Measurements from ENCODE around the gene CCDC77.

CCDC77 gene

DNA sequence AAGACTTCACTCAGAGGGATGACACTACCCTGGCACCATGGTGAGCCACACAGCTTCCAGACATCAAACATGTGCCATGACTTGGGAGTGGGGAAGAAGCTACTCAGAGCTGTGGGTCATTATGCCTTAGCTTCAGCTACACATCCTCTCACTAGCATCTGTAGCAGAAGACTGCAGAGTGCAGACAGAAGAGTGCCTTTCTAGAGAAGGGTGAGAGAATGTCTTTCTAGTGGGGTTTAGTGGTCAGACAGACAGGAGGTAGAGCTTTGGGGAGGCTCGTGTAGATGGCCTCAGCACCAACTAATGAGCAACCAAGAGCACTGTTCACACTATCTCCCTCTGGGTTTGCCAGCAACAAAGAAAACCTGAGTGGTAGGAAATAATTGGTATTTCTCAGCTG, 53.4 kb downstream of the CCDC77 start:
- no peak for DNase-seq

DNA sequence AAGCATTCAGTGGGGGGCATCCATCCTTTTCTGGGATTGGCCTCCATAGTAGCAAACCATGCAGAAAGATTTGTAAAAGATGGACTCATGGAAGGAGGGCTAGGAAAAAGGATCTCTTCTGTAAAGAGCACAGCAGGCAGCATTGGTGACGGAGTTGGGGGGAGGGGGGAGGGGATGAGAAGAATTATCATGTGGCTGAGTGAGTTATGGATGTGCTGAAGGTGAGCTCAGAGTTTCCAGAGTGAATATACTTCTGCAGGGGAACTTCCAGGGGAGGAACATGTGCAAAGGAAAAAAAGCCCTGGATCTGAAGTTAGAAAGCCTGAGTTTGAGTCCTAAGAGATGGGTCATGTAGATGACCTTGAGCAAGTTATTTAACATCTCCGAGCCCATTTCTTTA, 54.4 kb downstream of the CCDC77 start:
- no peak for DNase-seq

DNA sequence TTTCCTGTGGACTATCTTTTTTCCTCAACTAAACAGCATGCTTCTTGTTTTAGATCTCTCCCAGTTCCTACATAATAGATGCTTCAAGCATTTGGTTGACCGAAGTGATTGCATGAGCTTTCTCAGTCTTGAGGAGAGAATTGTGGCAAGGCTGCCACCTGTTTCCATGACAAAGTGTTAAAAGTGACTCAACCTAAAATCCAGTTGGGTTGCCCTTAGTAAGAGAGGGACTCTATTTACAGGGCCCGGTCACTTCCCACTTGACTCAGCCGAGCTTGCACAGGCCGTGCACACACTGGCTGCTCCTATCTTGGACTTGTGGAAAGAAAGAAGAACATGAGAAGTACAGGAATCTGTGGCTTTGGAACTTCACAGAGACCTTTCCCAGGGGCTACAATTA, 56.2 kb downstream of the CCDC77 start:
- no peak for DNase-seq

DNA sequence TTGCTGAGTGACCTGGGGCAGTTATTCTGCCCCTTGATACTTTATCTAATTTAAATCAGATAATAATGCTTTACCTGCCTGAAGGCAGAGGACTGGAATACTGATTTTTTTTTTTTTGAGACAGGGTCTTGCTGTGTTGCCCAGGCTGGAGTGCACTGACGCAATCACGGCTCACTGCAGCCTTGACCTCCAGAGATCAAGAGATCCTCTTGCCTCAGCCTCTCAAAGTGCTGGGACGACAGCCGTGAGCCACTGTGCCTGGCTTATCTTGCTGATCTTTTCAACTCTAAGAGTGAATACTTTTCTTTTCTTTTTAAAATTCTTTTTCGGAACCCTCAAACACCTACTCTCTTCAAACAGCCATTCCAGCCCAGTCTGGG, 57.6 kb downstream of the CCDC77 start:
- no peak for DNase-seq

DNA sequence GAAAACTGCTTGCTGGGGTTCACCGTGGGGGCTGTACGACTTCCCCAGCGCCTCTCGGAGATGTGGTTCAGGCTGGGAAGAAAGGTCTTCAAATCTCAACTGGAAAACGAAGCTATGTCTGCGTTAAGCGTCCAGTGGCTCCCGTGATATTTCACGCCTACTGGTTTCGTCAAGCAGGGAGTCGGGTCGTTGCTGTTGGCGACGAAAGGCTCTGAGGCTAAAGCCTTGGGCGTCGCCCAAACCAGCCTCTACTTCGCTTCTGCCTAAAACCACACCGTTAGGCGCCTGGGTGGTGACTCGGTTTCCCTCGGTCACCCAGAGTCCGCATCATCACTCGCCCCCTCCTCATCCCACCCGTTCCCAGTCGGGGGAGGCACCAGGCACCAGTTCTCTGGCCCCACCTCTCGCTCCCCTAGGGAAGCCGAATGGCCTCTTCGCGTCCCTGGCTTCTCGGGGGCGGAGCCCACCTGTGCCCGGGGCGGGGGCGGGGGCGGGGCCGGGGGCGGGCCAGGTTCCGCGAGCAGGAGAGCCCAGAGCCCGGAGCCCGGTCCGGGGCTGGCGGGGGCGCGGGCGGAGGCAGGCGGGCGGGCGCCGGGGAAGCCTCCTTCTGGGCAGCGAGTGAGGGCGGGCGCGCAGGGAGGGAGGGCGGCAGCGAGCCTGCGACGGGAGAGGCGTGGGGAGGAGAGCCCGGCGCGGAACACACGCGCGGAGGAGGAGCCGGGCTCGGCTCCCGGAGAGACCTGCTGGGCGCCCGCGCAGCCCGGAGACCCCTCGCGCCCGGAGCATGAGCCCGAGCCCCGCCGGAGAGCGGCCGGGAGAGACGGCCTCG, 58.2 kb downstream of the CCDC77 start, which contains the start of gene B4GALNT3:
TSS of gene B4GALNT3 (plus strand) at position 510 of the 829 bp plus-strand sequence. CDS start 438 bp downstream, outside the sequence.
- DNase-seq: peak in 1 of 4 experiments; percentile 9

DNA sequence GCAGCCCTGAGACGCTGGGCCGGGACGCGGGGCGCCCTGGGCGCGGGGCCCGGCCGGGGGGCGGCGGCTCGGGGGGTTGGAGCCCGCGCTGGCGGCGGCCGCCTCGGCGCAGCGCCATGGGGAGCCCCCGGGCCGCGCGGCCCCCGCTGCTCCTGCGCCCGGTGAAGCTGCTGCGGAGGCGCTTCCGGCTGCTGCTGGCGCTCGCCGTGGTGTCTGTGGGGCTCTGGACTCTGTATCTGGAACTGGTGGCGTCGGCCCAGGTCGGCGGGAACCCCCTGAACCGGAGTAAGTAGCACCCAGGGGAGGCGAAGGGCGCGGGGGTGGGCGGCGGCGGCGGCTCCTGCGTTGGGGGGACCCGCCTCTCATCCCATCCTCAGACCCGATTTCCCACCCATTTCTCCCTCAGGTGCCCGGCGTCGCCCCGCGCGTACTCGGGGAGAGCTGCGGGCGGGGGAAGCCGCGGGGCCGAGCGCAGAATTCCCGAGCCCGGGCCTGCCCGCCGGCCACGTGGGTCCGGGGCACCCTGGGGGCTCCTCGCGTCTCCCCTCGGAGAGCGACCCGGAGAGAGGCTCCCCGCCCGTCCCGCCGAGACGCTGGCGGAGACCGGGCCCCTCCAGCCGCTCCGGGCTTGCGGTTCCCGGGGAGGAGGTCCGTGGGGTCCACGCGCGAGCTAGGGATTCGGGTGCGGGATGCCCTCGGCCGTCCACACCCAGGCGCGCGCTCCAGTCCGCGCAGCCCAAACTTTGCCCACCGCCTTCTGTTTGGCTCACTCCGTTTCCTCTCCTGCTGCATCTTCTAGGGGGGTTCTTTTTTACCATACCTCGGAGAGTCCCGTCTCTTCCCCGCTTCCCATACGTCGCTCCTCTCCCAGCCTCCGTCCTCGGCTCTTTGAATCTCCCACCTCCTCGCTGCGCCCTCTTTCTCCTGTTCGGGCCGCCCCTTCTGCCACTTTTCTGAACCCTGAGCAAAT, 59.1 kb downstream of the CCDC77 start:
- DNase-seq: peak in 3 of 4 experiments; percentile 4 to 20 (median 8)

DNA sequence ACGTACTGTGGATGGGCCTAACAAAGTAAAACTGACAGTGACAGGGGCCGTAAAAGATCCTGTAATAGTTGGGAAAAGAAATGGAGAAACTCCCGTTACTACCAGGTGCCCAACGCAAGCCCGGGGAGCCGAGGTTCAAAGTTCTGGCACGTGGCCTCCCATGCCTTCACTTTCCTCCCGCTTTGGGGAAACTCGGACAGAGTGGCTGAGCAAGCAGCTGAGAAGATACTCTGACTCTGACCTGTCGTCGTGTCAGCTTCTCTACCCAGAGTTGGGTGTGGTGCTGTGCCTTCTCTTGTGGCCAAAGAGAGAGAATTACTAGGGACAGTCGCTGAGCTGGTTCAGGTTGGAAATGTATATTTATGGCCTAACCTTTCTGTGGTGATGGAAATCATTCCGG, 60.0 kb downstream of the CCDC77 start:
- DNase-seq: no peak

- no peak for DNase-seq
These were observed 61.7 kb downstream of the CCDC77 start for GRCh38 chr12:462936-463705.

DNA sequence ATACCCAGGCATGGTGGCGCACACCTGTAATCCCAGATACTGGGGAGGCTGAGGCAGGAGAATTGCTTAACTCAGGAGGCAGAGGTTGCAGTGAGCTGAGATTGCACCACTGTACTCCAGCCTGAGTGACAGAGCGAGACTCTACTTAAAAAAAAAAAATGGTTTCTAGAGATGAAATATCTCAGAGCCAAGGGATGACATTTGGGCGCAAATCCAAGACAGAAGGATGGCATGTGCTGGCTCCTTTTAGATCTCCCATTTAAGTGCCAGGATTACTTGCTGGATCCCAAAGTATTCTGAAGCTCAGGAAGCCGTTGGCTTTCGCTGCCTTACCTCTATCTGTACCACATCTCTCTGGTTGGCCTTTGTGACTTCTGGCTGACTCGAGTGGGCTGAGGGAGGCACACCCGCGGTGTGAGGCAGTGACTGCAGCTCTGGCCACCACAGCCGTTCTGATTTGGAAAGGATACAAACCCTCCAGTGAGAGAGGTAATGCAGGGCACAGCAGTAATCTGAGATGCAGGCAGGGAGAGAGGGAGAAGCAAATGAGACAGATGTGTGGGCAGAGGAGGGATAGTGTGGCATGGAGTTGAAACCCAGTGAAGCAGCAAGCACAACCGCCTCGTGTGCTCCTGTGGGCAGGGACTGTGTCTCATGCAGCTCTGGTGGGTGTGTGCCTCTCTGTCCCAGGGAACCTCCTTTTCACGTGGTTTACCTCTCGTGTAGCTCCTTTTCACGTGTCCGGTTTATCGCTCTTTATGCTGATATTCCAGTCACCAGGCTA, 63.2 kb downstream of the CCDC77 start:
- DNase-seq: no peak

DNA sequence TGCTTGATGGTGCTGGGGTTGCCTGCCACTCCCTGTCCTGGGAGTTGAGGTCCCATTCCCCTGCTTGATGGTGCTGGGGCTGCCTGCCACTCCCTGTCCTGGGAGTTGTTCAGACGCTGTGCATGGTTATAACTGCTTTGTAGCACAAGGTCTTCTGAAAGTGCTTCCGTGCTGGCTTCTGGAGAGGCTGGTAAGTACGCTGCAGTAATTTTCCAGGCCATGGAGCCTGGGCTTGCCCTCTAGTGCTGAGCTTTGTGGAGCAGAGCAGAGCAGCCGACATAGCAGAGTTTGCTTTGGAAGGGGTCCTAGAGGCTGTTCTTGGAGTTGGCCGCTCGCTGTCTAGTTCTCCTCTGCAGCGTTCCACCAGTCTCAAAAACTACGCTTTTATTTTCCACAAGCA, 64.6 kb downstream of the CCDC77 start:
- no peak for DNase-seq

DNA sequence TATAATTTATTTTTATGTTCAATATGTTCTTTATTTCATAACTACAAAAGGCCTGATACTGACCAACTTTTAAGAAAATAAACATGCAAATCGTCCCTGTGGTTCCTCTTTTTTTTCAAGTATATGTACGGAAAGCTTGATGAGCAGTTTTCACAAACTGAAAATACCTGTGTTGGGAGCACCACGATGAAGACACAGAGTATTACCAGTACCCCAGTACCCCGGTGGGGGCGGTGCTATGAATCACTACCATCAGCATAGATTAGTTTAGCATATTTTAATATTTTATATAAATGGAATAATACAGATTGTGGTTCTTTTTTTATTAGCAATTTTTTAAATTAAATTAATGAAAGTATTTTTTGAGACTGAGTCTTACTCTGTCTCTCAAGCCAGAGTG, 65.3 kb downstream of the CCDC77 start:
- no peak for DNase-seq

DNA sequence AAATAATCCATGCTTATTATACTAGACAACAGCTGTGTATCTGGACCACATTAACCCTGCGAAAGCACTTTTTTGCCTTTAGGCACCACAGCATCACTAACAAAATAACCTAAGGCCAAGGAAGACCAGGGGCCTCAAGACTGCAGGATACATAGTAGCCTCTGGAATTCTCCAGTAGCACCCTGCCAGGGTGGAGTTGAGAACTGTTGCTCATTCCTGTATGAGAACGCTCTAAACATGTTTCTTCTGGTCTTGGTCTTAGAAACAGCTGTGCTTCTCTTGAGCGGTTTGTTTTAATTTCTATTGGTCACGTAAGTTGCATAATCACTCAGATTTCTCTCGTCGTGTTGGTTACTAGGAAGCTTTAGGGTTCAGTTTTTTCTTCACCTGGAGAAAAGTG, 66.1 kb downstream of the CCDC77 start:
- DNase-seq: no peak

GRCh38 chr12:468671-469389, 67.4 kb downstream of the CCDC77 start:
- DNase-seq: no peak

DNA sequence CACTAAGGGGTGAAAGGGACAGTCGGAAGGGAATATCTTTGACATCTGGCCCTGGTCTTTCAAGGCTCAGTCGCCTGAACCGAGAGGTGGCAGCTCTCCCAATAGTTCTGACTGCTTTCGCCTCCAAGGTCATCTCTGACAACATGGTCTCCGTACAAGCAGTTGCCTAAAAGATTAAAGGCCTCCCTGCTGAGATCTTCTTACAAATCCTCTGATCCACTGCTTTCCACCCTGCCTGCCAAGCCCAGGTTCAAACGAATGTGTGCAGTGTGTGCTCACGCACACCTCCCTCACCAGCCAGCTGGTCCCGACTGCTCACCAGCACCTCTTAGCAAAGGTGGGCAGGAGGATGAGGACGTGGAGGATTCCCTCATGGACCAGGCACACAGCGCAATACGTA, 68.7 kb downstream of the CCDC77 start:
- DNase-seq: no peak

GRCh38 chr12:473198-473597, 71.8 kb downstream of the CCDC77 start:
- no peak for DNase-seq

GRCh38 chr12:473863-474577, 72.6 kb downstream of the CCDC77 start:
- no peak for DNase-seq

GRCh38 chr12:475286-475685, 73.8 kb downstream of the CCDC77 start:
- no peak for DNase-seq

DNA sequence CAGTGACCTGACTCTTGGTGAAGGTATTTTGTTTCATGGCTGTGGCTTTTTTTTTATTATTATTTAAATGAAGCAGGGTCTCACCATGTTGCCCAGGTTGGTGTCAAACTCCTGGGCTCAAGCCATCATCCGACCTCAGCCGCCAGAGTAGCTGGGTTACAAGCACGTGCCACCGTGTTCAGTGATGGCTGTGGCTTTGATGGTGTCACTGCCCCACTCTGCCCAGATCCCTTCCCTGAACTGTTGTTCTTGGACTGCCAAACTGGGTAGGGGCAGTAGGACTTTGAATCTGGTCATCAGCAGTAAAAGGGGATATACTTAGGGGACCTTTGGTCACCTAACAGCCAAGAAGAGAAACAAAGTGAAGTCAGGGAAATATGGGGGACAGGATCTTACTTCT, 77.7 kb downstream of the CCDC77 start:
- DNase-seq: no peak

GRCh38 chr12:480831-481816, 79.7 kb downstream of the CCDC77 start:
- DNase-seq: no peak
